ENCODE measurements around the gene MAPK8.
A peak's percentile ranks its signal among the peaks of the same experiment; 100 is the strongest.
"Not testable (repeated sequence)": the region's sequence is repeated elsewhere in the genome, so short reads cannot be mapped to it uniquely, and the experiment has no call there.

The MAPK8 gene

DNA sequence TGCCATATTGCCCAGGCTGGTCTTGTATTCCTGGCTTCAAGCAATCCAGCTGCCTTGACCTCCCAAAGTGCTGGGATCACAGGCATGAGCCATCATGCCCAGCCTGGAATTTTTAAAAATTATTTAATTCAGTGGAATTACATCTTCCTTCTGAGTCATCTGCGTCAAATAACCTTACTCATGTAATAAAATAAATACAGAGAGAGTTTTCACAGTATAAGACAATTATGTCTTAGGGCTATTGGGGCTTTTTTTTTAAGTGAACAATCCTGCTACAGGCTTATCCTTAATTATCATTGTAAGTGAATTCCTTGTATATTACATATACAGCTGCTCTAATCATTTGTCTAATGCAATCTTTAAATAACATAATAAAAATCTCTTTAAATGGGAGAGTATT is 108.3 kb downstream of the MAPK8 start:
- FAIRE-seq (no peak), DNase-seq (ENCODE audit: insufficient read length, low spot score) (no peak)
- TF ChIP-seq, protein P1, sequence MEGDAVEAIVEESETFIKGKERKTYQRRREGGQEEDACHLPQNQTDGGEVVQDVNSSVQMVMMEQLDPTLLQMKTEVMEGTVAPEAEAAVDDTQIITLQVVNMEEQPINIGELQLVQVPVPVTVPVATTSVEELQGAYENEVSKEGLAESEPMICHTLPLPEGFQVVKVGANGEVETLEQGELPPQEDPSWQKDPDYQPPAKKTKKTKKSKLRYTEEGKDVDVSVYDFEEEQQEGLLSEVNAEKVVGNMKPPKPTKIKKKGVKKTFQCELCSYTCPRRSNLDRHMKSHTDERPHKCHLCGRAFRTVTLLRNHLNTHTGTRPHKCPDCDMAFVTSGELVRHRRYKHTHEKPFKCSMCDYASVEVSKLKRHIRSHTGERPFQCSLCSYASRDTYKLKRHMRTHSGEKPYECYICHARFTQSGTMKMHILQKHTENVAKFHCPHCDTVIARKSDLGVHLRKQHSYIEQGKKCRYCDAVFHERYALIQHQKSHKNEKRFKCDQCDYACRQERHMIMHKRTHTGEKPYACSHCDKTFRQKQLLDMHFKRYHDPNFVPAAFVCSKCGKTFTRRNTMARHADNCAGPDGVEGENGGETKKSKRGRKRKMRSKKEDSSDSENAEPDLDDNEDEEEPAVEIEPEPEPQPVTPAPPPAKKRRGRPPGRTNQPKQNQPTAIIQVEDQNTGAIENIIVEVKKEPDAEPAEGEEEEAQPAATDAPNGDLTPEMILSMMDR (IDR thresholded peaks at IDR 0.05; ENCODE audit: insufficient read depth, missing control alignments) = no peak

DNA sequence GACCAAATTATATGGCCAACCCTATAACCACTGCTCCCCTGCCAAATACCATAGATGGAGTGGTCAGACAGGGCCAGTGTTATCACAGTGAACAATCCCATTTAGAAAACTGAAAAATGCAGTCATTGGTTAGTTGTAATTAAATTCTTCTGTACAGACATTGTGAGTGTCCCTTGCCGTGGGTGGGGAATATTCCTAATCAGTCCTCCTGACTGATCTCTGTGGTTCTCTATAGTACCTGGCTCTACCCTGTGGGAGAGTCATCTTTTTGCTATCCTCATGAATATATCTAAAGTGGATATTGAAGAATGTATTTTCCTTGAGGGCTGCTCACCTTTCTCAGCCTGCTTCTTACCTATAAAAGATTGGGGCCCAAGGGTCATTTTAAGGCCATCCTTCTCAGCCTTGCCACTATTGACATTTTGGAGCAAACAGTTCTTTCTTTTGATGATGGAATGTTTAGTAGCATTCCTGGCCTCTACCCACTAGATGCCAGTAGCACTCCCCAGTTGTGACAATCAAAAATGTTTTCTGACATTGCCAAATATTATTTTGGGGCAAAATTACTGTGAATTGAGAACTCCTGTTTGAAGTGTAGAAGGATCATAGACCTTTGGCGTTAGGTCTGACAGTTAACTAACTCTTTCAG is 110.2 kb downstream of the MAPK8 start:
- DNase-seq (ENCODE audit: insufficient read length, low spot score) (no peak), FAIRE-seq (no peak)
- TF ChIP-seq, protein P1 (IDR thresholded peaks at IDR 0.05; ENCODE audit: insufficient read depth, missing control alignments) = peak; percentile 12

DNA sequence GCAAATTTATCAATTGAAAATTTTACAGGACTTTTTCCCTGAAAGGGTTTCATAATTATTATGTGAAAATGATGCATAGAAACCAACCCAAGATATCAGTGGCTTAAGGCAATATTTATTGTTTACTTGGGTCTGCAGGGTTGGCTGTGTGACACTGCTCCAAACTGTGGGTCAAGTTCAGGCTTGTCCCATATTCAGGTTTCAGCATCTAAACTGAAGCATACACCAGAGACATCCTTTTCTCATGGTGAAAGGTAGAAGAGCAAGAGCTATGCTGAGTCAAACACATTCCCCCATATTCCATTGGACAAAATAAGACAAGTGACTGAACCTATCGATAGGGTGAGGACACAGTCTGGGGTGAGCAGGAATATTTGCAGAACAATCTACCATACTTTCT is 110.9 kb downstream of the MAPK8 start:
- DNase-seq (ENCODE audit: insufficient read length, low spot score) (no peak), FAIRE-seq (no peak)
- TF ChIP-seq, protein P1 (IDR thresholded peaks at IDR 0.05; ENCODE audit: insufficient read depth, missing control alignments) = no peak

DNA sequence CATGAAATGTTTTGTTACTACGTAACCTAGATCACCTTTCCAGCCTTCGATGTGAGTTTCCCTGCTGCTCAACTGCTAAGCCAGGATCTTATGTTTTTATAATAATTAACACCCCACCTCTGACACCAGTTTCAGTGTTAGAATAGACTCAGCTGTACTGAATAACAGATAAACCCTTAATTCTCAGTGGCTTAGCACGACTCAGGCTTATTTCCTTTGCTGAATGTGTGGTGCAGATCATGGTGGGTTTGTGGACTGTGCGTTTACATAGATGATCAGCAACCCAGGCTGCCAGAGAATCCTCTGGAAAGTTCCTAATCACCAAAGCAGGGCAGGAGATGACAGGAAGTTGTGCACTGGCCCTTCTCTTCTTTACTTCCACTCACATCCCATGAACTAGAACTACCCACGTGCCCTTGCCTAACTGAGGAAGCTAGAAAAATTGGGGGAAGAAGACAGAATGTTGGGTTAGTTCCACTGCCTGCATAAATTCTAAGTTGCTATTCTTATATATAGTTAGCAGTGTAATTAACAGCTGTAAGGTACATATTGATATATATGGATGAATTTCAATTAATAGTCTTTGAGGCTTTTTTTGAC is 111.8 kb downstream of the MAPK8 start:
- no peak for DNase-seq (ENCODE audit: insufficient read length, low spot score)
- TF ChIP-seq, protein P1 (IDR thresholded peaks at IDR 0.05; ENCODE audit: insufficient read depth, missing control alignments) = no peak
- peak; percentile 93 for FAIRE-seq

DNA sequence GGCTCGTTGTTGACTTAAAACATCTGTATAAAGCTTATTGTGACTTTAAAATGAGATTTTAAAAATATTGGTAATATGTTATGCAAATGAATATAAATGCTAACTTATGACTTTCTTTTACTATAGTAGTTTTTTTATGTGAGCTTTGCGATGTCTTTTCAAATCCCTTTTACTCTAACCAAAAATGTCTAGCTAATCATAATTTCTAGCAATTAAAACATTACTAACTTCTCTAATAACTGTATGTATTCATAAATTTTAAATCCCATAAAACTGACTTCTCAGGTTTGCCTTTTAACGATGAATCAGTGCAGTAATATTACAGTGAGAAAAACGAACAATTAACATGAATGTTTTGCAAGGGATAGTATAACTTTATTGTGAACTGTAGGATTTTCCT is 113.2 kb downstream of the MAPK8 start:
- TF ChIP-seq, protein P1 (IDR thresholded peaks at IDR 0.05; ENCODE audit: insufficient read depth, missing control alignments) = no peak
- FAIRE-seq (no peak), DNase-seq (ENCODE audit: insufficient read length, low spot score) (no peak)

DNA sequence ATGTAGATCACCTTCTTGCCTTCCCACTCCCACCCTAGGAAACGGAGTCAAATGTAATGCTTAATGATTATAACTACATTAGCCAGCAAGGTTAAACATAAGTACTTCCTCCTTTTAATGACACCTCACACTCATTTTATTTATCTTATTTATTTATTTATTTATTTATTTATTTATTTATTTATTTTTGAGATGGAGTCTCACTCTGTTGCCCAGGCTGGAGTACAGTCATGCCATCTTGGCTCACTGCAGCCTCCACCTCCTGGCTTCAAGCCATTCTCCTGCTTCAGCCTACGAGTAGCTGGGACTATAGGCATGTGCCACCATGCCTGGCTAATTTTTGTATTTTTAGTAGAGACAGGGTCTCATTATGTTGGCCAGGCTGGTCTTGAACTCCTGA is 115.4 kb downstream of the MAPK8 start:
- not testable (repeated sequence) for FAIRE-seq; DNase-seq (ENCODE audit: insufficient read length, low spot score)

DNA sequence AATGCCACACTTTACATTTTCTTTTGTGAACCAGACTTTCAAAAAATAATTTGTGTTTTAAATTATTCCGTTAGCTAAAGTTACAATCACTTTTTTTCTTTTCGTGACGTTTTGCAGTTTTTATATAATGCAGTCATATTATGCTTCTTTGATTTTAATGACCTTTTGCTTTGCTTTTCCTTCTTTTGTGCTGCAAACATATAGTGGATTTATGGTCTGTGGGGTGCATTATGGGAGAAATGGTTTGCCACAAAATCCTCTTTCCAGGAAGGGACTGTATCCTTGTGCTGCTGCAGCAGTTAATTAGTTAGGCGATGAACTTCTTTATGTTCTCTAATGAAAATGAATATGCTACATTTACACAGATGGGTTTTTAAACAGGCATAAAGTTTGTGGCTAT is 117.4 kb downstream of the MAPK8 start:
- DNase-seq (ENCODE audit: insufficient read length, low spot score) = no peak
- TF ChIP-seq, protein P1 (IDR thresholded peaks at IDR 0.05; ENCODE audit: insufficient read depth, missing control alignments) = no peak
- FAIRE-seq = no peak

All from D721Med (cell line).